GM12865 (cell line): ENCODE measurements around the gene SLC39A8.
"Not testable (repeated sequence)": the region's sequence is repeated elsewhere in the genome, so short reads cannot be mapped to it uniquely, and the experiment has no call there.

ENCODE experiments used
- DNase-seq: peaks from one replicate; pipeline ENCODE4 v3.0.0; 2010; ENCODE audit warnings: low read depth
- H3K4me3 ChIP-seq: 2 replicates; pipeline ENCODE4 v1.5.1; 2011; ENCODE audit warnings: mild to moderate bottlenecking, low read depth, low read length, control low read depth
- CTCF ChIP-seq: IDR thresholded peaks from 2 replicates; pipeline ENCODE4 v1.5.1; 2011; ENCODE audit warnings: low read length, control low read depth, low read depth, inconsistent platforms; ENCODE audit not compliant: insufficient read depth; ENCODE audit errors: missing control alignments

Gene SLC39A8

GRCh38 chr4:102285831-102286230 lies 59.5 kb downstream of the SLC39A8 start:
- DNase-seq, result no peak
- TF ChIP-seq CTCF, result no peak

GRCh38 chr4:102281171-102281839 lies 64.0 kb downstream of the SLC39A8 start:
- no peak for TF ChIP-seq CTCF
- no peak for DNase-seq
- H3K4me3 ChIP-seq, result no peak overlapping the region

More at GRCh38 chr4:102285831-102286230, 59.5 kb downstream of the SLC39A8 start:
- no peak overlapping the region for H3K4me3 ChIP-seq

- H3K4me3 ChIP-seq, DNase-seq: not testable (repeated sequence)
These were observed 72.0 kb downstream of the SLC39A8 start for GRCh38 chr4:102273317-102273716.

- no peak for DNase-seq
- H3K4me3 ChIP-seq, result no peak overlapping the region
- TF ChIP-seq CTCF, result no peak
These were observed 73.0 kb downstream of the SLC39A8 start for GRCh38 chr4:102272318-102272717.

- no peak overlapping the region for H3K4me3 ChIP-seq
- TF ChIP-seq CTCF, result no peak
These were observed 76.9 kb downstream of the SLC39A8 start for GRCh38 chr4:102268355-102268754.

GRCh38 chr4:102263024-102263787 lies 82.1 kb downstream of the SLC39A8 start:
- no peak overlapping the region for H3K4me3 ChIP-seq
- peak; percentile 33 for TF ChIP-seq CTCF
- peak; percentile 48 for DNase-seq

More at GRCh38 chr4:102268355-102268754, 76.9 kb downstream of the SLC39A8 start:
- no peak for DNase-seq

- TF ChIP-seq CTCF, result no peak
- H3K4me3 ChIP-seq, result no peak overlapping the region
- no peak for DNase-seq
These were observed 85.6 kb downstream of the SLC39A8 start for GRCh38 chr4:102259702-102260101.
